ENCODE results near the gene ACAP2. TPM values are rescaled to one million over a fixed set of nuclear protein-coding genes. Genes with fewer than 3 reads are reported as not detected.
"Not testable (repeated sequence)": the region's sequence is repeated elsewhere in the genome, so short reads cannot be mapped to it uniquely, and the experiment has no call there.

The ACAP2 gene
- total RNA-seq, 1 experiment from 2014 or later: 47.4 TPM

- no peak for DNase-seq (ENCODE audit: low read depth)
Observed at GRCh38 chr3:195247086-195247862, 195.5 kb downstream of the ACAP2 start.

GRCh38 chr3:195246581-195246995 is 196.2 kb downstream of the ACAP2 start:
- no peak for DNase-seq (ENCODE audit: low read depth)

GRCh38 chr3:195245531-195245951 is 197.3 kb downstream of the ACAP2 start:
- no peak for DNase-seq (ENCODE audit: low read depth)

GRCh38 chr3:195241592-195242355 is 201.0 kb downstream of the ACAP2 start:
- no peak for DNase-seq (ENCODE audit: low read depth)

GRCh38 chr3:195240939-195241338 is 201.9 kb downstream of the ACAP2 start:
- no peak for DNase-seq (ENCODE audit: low read depth)

GRCh38 chr3:195240171-195240701 is 202.6 kb downstream of the ACAP2 start:
- no peak for DNase-seq (ENCODE audit: low read depth)

- no peak for DNase-seq (ENCODE audit: low read depth)
Observed at GRCh38 chr3:195239121-195239520, 203.7 kb downstream of the ACAP2 start.

- DNase-seq (ENCODE audit: low read depth): no peak
Observed at GRCh38 chr3:195238586-195239118, 204.2 kb downstream of the ACAP2 start.

- no peak for DNase-seq (ENCODE audit: low read depth)
Observed at GRCh38 chr3:195238081-195238571, 204.7 kb downstream of the ACAP2 start.

GRCh38 chr3:195236801-195237570 is 205.8 kb downstream of the ACAP2 start:
- DNase-seq (ENCODE audit: low read depth): no peak

- DNase-seq (ENCODE audit: low read depth): no peak
Observed at GRCh38 chr3:195236076-195236798, 206.6 kb downstream of the ACAP2 start.

GRCh38 chr3:195230244-195230643 is 212.6 kb downstream of the ACAP2 start:
- no peak for DNase-seq (ENCODE audit: low read depth)

GRCh38 chr3:195228886-195229285 is 213.9 kb downstream of the ACAP2 start:
- not testable (repeated sequence) for DNase-seq (ENCODE audit: low read depth)

GRCh38 chr3:195227871-195228270 is 214.9 kb downstream of the ACAP2 start:
- no peak for DNase-seq (ENCODE audit: low read depth)

GRCh38 chr3:195226900-195227447 is 215.8 kb downstream of the ACAP2 start:
- no peak for DNase-seq (ENCODE audit: low read depth)

- no peak for DNase-seq (ENCODE audit: low read depth)
Observed at GRCh38 chr3:195226445-195226844, 216.4 kb downstream of the ACAP2 start.

GRCh38 chr3:195224980-195225580 is 217.7 kb downstream of the ACAP2 start:
- no peak for DNase-seq (ENCODE audit: low read depth)
